HCT116 (cell line): ENCODE results near the gene TMCO4. TPM values are rescaled to one million over a fixed set of nuclear protein-coding genes. Genes with fewer than 3 reads are reported as not detected.

Experiments
- ATAC-seq: fragments of 200-7000 bp; cut with Tn5 transposase; 2 replicates; pipeline ENCODE4 v1.9.1; 2020; ENCODE audit warnings: mild to moderate bottlenecking, moderate library complexity
- BruUV-seq: library from RNA; stranded (reverse); fragments of 400-500 nt; replicated peaks from 2 replicates; lab custom pipeline; 2021; lab: Mats Ljungman, UMichigan
- CTCF ChIA-PET: fragments of 300-600 bp; sonication (Branson Sonifier 250); formaldehyde crosslinking; loops from one replicate; lab custom pipeline; 2021; ENCODE audit warnings: antibody characterized with exemption; lab: Charles Lee
- POLR2A ChIA-PET: fragments of 300-600, 350-600 bp; sonication (Branson Sonifier 250); formaldehyde crosslinking; loops from one replicate; lab custom pipeline; 2021; ENCODE audit warnings: antibody characterized with exemption; lab: Charles Lee
- RAD21 ChIA-PET, 2 experiments: fragments of 300-600 bp; sonication (Branson Sonifier 250); formaldehyde crosslinking; loops; one replicate each; lab custom pipeline; 2023; ENCODE audit warnings: low total read pairs in 2 of 2; ENCODE audit not compliant: uncharacterized antibody in 2 of 2, unreplicated experiment in 2 of 2, low non-redundant PET in 1 of 2; lab: Charles Lee
- DNase-seq: peaks from one replicate; pipeline ENCODE4 v3.0.0-alpha.2; 2010; ENCODE audit warnings: low read depth, low spot score
- H2AFZ ChIP-seq: fragments of 200-600 bp; shearing (Covaris generic), sonication (generic); 2 replicates; pipeline ENCODE4 v1.6.1; 2017; ENCODE audit warnings: low read depth, mixed run types, mixed read lengths, antibody characterized with exemption, low read length; ENCODE audit not compliant: poor library complexity, severe bottlenecking
- H3K27ac ChIP-seq: 2 replicates; pipeline ENCODE4 v1.5.1; 2012; ENCODE audit warnings: low read depth, low read length
- H3K27me3 ChIP-seq: fragments of 200-600 bp; sonication (generic); 2 replicates; pipeline ENCODE4 v1.6.1; 2016; ENCODE audit warnings: mixed run types, low read length, mixed read lengths; ENCODE audit not compliant: insufficient read depth
- H3K36me3 ChIP-seq, 2 experiments: fragments of 200-500 bp in 1 of 2; fragments of 200-600 bp in 1 of 2; sonication (Bioruptor generic) in 1 of 2; sonication (generic) in 1 of 2; 2 replicates each; pipeline versions ENCODE4 v1.5.1 to v1.6.1; 2014 to 2016; ENCODE audit warnings: low read length in 2 of 2, inconsistent platforms in 1 of 2, mixed read lengths in 1 of 2, mixed run types in 1 of 2; ENCODE audit not compliant: insufficient read depth in 2 of 2, control insufficient read depth in 1 of 2
- H3K4me1 ChIP-seq, 2 experiments: fragments of 200-600 bp in 1 of 2; sonication (generic) in 1 of 2; 2 replicates each; pipeline versions ENCODE4 v1.5.1 to v1.6.1; 2012 to 2017; ENCODE audit warnings: low read length in 2 of 2, inconsistent platforms in 1 of 2, mild to moderate bottlenecking in 1 of 2, mixed read lengths in 1 of 2, mixed run types in 1 of 2, moderate library complexity in 1 of 2; ENCODE audit not compliant: insufficient read depth in 2 of 2, control insufficient read depth in 1 of 2
- H3K4me2 ChIP-seq: fragments of 200-600 bp; sonication (generic); 2 replicates; pipeline ENCODE4 v1.6.1; 2017; ENCODE audit warnings: mixed run types, low read length, mixed read lengths
- H3K4me3 ChIP-seq, 2 experiments: fragments of 200-600 bp in 1 of 2; sonication (generic) in 1 of 2; replicated peaks in 1 of 2; 2 replicates each; pipeline ENCODE4 v1.5.1; 2011 to 2016; ENCODE audit warnings: low read length in 2 of 2, control low read depth in 1 of 2, low read depth in 1 of 2, mild to moderate bottlenecking in 1 of 2, mixed read lengths in 1 of 2, mixed run types in 1 of 2
- H3K79me2 ChIP-seq: fragments of 200-600 bp; sonication (generic); 2 replicates; pipeline ENCODE4 v1.6.1; 2017; ENCODE audit warnings: mild to moderate bottlenecking, mixed run types, low read length, moderate library complexity, mixed read lengths; ENCODE audit not compliant: insufficient read depth
- H3K9ac ChIP-seq: fragments of 200-600 bp; sonication (generic); 2 replicates; pipeline ENCODE4 v1.6.1; 2016; ENCODE audit warnings: low read length, mixed read lengths
- H3K9me2 ChIP-seq: fragments of 200-600 bp; sonication (generic), shearing (Covaris generic); 2 replicates; pipeline ENCODE4 v1.6.1; 2017; ENCODE audit warnings: mixed run types, mild to moderate bottlenecking, moderate library complexity; ENCODE audit not compliant: insufficient read depth
- H3K9me3 ChIP-seq, 2 experiments: fragments of 200-500 bp in 1 of 2; fragments of 200-600 bp in 1 of 2; sonication (Bioruptor generic) in 1 of 2; sonication (generic) in 1 of 2; 2 replicates each; pipeline ENCODE4 v1.6.1; 2014 to 2017; ENCODE audit warnings: low read length in 2 of 2, mixed read lengths in 2 of 2, inconsistent platforms in 1 of 2, low read depth in 1 of 2, mild to moderate bottlenecking in 1 of 2, mixed run types in 1 of 2, moderate library complexity in 1 of 2; ENCODE audit not compliant: control insufficient read depth in 1 of 2, insufficient read depth in 1 of 2
- H4K20me1 ChIP-seq: fragments of 200-600 bp; sonication (generic), shearing (Covaris generic); 2 replicates; pipeline ENCODE4 v1.6.1; 2017; ENCODE audit warnings: mixed run types, mild to moderate bottlenecking, moderate library complexity; ENCODE audit not compliant: insufficient read depth
- ATF3 ChIP-seq: IDR thresholded peaks from 2 replicates; pipeline ENCODE4 v1.6.1; 2012
- CBX3 ChIP-seq: IDR thresholded peaks from 2 replicates; pipeline ENCODE4 v1.6.1; 2012; ENCODE audit warnings: low read depth
- CTCF ChIP-seq, 3 experiments: fragments of 200-600 bp in 1 of 3; sonication (generic) in 1 of 3; IDR thresholded peaks in 2 of 3; conservative IDR thresholded peaks in 1 of 3; 2 replicates each; pipeline ENCODE4 v1.5.1; 2012 to 2017; ENCODE audit warnings: low read depth in 2 of 3, low read length in 2 of 3, antibody characterized with exemption in 1 of 3, borderline replicate concordance in 1 of 3, control low read depth in 1 of 3, mild to moderate bottlenecking in 1 of 3, mixed read lengths in 1 of 3, mixed run types in 1 of 3, moderate library complexity in 1 of 3; ENCODE audit not compliant: insufficient read depth in 1 of 3
- EGR1 ChIP-seq: IDR thresholded peaks from 2 replicates; pipeline ENCODE4 v1.6.1; 2012; ENCODE audit warnings: low read depth
- ELF1 ChIP-seq: IDR thresholded peaks from 2 replicates; pipeline ENCODE4 v1.6.1; 2012; ENCODE audit warnings: low read depth, borderline replicate concordance
- EZH2 ChIP-seq: fragments of 200-600 bp; sonication (generic); IDR thresholded peaks from 2 replicates; pipeline ENCODE4 v1.6.1; 2017; ENCODE audit warnings: antibody characterized with exemption, mixed run types
- FOSL1 ChIP-seq: IDR thresholded peaks from 2 replicates; pipeline ENCODE4 v1.6.1; 2012; ENCODE audit warnings: low read depth
- JUND ChIP-seq: IDR thresholded peaks from 2 replicates; pipeline ENCODE4 v1.6.1; 2012
- POLR2A ChIP-seq: IDR thresholded peaks from 2 replicates; pipeline ENCODE4 v1.7.0; 2011; ENCODE audit warnings: borderline replicate concordance; ENCODE audit not compliant: insufficient read depth, insufficient read length; ENCODE audit errors: extremely low read depth
- RAD21 ChIP-seq: IDR thresholded peaks from 2 replicates; pipeline ENCODE4 v1.6.1; 2012; ENCODE audit warnings: low read depth, mild to moderate bottlenecking
- REST ChIP-seq: IDR thresholded peaks from 2 replicates; pipeline ENCODE4 v1.6.1; 2012; ENCODE audit warnings: low read depth
- SP1 ChIP-seq: IDR thresholded peaks from 2 replicates; pipeline ENCODE4 v1.6.1; 2012; ENCODE audit warnings: low read depth
- SRF ChIP-seq: IDR thresholded peaks from 2 replicates; pipeline ENCODE4 v1.6.1; 2012; ENCODE audit warnings: low read depth
- TCF7L2 ChIP-seq: IDR thresholded peaks from 2 replicates; pipeline ENCODE4 v1.7.0; 2011; ENCODE audit warnings: borderline replicate concordance, inconsistent platforms; ENCODE audit not compliant: insufficient read depth, insufficient read length; ENCODE audit errors: extremely low read depth
- ZBTB33 ChIP-seq: IDR thresholded peaks from 2 replicates; pipeline ENCODE4 v1.6.1; 2011; ENCODE audit warnings: mild to moderate bottlenecking, low read length, moderate library complexity; ENCODE audit not compliant: insufficient replicate concordance; ENCODE audit errors: extremely low read depth
- ZFX ChIP-seq: fragments of 450-650 bp; IDR thresholded peaks from 2 replicates; pipeline ENCODE4 v1.6.1; 2017
- ZNF274 ChIP-seq: fragments of 200-500 bp; sonication (Bioruptor generic); IDR thresholded peaks from 2 replicates; pipeline ENCODE4 v1.6.1; 2014; ENCODE audit warnings: mild to moderate bottlenecking, low read depth, low read length, inconsistent platforms
- intact Hi-C: fragments of 100-400 bp; cut with micrococcal nuclease; formaldehyde crosslinking; loops from 2 replicates; pipeline ENCODE4 v1.10.0; 2022
- total RNA-seq: library from RNA; stranded (reverse); gene quantifications from one replicate; pipeline ENCODE4 v1.2.1, GENCODE V29; 2021; ENCODE audit not compliant: unreplicated experiment

Gene TMCO4
- total RNA-seq, 1 experiment from 2014 or later, result 12.7 TPM

GRCh38 chr1:19712928-19713327 is 86.8 kb downstream of the TMCO4 start:
- Histone ChIP-seq H3K79me2 (no peaks in the 10 kb centered on the region), H3K9ac (no peak overlapping the region), H3K4me3 (no peak overlapping the region), H3K4me2 (no peak overlapping the region), H4K20me1 (no peaks in the 10 kb centered on the region), H3K27ac (no peak overlapping the region), H3K9me2 (no peaks in the 10 kb centered on the region), H3K4me1 (peaks cover 0 to 8% of the 10 kb centered on the region in 2 experiments; a peak in 2 of 4 replicates), H3K27me3 (no peaks in the 10 kb centered on the region), H3K9me3 (no peaks in the 10 kb centered on the region), H2AFZ (no peak overlapping the region), H3K36me3 (no peaks in the 10 kb centered on the region)
- ATAC-seq, result no peak
- TF ChIP-seq POLR2A, result no peak
- TF ChIP-seq SRF, result no peak
- no peak for TF ChIP-seq RAD21
- no peak for TF ChIP-seq CTCF (IDR thresholded peaks at IDR 0.05 in 2 of 3, conservative IDR thresholded peaks at IDR 0.05 in 1 of 3; ENCODE audit: borderline replicate concordance in 1 of 3, insufficient read depth in 1 of 3, low read depth in 2 of 3, low read length in 2 of 3)
- no peak for TF ChIP-seq SP1
- no peak for TF ChIP-seq ZNF274
- no peak for TF ChIP-seq ELF1
- TF ChIP-seq JUND, result no peak
- TF ChIP-seq EGR1, result no peak
- TF ChIP-seq REST, result no peak
- TF ChIP-seq ZBTB33, result no peak
- no peak for TF ChIP-seq EZH2
- TF ChIP-seq ATF3, result no peak
- no peak for TF ChIP-seq ZFX
- TF ChIP-seq TCF7L2, result no peak
- TF ChIP-seq CBX3, result no peak
- TF ChIP-seq FOSL1, result no peak
- intact Hi-C loops, result no loop called here
- ChIA-PET CTCF (no interaction called here), POLR2A (no interaction called here), RAD21 (no interaction called here)
- no TSS peak for BruUV-seq
- DNase-seq, result no peak
